NCI-H146 treated with DMSO at 0.1 percent for 48 hours (cell line): ENCODE measurements around the gene HSD17B8.

ENCODE experiments used
- DNase-seq: peaks from one replicate; lab custom pipeline; 2025; ENCODE audit not compliant: unreplicated experiment; lab: John Stamatoyannopoulos, UW

The HSD17B8 gene

GRCh38 chr6:33171016-33171879 is 33.2 kb upstream of the HSD17B8 start:
- DNase-seq, result no peak

GRCh38 chr6:33171880-33172687 is 32.4 kb upstream of the HSD17B8 start:
- no peak for DNase-seq

DNA sequence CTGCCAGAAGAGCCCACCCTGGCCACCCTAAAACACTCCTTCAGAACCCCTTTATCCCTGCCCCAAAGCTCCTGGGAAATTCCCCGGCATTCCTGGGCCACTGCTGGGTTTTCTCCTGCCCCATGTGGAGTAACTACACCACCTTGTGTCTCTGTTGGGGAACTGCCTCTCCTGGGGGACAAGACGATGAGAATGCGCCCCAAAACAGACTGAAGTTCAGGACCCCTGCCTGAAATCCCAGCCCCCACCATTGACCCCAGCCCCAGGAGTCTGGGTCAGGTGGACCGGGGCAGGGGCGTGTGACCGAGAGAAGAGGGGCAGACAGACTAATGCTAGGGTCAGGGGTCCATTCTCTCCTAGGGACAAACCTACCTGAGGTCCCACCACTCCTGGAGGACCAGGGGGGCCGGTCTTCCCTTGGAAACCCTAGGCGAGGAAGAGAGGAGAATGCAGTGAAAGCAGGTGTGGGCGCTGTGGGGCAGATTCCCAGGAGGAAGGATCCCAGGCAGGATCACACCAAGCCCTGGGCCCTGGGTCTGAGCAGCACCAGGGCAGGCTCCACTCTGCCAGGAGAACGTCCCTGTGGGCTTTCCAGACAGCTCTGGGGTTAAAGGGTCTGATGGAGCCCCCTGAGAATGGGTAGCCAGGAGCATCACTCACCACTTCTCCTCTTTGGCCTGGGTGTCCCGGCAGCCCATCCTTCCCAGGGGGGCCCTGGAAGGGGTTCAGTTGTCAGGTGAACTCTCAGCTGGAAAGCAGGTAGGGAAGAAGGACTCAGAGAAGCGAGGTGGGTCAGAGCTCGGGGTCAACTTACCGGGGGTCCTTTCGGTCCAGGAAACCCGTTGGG is 31.5 kb upstream of the HSD17B8 start:
- DNase-seq, result no peak

DNA sequence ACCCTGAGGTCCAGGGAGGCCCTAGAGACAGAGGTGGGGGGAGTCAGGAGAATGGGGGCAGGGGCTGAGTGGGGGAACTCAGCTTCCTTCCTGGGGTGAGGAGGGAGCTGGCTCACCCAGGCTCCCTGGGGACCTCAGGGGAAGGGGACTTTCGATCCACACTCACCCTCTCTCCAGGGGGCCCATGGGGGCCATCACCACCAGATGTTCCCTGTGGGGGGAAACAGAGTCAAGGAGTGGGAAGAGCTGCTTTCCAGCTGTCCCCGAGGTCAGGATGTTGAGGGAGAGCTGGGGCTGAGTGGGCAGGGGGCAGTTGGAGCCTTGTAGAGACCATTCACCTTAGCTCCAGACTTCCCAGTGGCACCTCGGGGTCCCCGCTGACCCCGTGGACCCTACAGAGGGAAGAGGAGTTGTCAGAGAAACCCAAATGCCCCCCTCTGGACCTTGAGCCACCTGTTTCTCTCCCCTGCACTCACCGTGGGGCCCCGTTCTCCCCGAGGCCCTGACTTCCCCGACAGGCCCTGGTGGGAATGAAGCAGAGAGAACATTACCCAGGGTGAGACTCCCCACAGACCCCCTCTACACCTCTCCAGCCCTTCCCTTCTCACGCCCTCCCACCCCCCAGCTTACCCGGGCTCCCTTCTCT is 30.8 kb upstream of the HSD17B8 start:
- no peak for DNase-seq

DNA sequence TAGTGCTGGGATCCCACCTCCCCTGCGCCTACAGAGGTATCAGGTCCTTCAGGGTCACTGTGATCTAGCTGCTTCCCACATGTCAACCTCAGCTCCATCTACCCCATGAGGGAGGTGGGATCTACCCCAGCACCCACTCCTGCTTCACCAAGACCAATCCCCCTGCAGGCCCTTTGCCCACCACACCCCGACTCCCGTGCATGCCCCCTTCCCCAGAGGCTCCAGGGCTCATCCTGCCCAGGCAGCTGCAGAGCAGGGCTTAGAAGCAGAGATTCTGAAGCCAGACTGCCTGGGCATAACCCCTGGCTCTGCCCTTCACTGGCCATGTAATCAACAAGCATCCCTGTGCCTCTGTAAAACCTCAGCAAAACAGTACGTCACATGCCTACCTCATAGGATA is 29.7 kb upstream of the HSD17B8 start:
- DNase-seq, result no peak

DNA sequence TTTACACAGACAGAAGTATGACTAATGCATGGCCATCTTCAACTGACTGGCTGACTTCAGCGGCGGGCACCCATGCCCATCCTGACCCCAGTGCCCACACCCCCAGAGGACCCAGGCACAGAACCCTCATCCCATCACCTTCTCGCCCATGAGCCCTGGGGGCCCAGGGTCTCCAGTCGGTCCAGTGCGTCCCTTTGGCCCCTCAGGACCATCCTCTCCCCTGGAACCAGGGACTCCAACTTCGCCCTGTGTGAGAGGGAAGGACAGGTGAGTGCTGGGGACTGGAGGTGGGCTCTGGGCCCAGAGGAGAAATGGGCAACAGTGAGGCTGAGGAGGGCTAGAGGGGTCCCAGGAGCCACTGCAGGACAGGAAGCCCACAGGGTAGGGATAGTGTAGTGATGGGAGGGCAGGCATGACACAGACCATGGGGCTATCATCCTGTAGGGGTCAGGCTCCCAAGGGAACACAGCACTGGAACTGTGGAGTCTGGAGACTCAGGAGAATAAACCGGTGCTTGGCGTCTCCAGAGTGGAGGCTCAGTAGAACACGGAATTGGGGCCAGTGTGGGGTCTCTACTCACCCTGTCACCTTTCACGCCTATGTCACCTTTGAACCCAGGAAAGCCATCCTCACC is 28.9 kb upstream of the HSD17B8 start:
- no peak for DNase-seq

DNA sequence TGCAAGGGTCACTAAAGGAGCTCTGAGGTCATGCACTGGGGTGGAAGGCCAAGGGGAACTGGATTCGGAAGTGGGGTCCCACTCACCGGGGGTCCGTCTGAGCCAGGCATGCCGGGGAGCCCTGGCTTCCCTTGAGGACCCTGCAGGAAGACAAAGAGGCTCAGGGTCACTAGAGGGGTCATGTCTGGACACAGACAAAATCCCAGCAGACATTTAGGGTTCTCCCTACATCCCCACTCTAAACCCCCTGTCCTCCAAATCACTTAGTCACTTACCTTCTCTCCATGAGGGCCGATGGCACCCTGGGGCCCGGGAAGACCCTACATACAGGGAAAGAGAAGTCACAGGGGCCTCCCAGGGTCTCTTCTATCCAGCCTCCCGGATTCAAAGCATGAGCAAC is 27.5 kb upstream of the HSD17B8 start:
- DNase-seq, result no peak

DNA sequence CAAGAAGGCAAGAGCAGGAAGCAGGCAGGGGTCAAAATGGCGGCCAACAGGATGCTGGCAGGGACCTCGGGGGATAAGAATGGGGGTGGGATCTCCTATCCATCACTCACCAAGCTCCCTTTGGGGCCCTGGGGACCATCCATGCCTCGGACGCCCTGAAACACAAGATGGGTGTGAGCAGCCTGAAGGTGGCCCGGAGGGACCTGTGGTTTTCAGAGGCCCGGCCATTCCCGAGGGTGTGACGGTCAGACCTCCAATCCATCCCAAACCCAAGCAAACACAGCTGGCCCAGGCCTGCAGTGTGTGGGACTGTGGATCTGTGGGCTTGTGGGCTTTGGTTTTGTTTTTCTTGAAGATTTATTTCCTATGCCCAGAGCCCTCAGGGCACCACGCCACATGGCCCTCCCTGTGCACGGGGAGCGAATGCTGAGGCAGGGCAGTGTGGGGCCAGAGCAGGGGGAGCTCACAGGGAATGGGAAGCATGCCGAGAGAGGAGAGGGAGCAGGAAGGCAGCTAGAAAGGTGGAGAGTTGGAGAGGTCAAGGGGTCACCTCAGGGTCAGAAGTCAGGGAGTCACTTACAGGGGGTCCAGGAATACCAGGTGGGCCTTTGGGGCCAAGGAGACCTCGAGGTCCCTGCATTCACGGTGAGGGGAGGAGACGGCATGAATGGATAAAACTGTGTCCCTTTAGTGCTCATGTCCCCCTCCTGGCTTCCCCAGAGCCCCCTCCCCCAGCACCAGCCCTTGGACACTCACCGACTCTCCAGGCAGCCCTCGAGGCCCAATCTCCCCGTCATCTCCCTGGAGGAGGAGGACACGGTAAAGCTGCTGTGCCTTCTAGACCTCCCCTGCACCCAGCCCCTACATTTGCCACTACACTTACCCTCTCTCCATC is 26.7 kb upstream of the HSD17B8 start:
- no peak for DNase-seq

DNA sequence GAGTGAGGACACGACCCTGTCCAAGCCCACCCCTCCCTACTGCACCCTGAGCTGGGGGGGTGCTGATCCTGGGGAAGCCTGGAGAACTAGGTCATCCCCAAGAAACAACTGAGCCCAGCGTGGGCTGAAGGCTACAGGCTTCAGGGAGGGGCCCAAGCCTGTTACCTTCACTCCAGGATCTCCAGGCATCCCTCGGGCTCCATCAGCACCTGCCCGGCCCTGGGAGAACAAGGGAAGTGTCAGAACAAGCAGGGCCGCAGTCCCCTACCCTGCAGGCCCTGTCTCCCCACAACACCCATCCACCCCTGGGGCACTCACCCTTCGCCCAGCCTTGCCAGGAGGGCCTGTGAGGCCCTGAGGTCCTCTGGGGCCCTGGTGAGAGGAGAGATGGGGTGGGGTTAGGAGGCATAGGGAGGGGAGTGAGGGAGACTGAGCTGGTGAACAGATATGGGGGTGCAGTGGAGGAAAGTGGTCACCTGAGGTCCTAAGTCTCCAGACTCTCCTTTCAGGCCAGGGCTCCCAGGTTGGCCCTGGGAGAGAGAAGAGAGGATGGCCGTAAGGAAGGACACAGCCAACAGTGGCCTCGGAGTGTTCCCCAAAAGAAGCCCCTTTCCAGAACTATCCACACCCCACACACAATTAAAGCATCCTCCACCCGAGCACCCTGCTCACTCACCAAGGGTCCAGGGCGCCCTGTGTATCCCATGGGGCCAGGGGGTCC is 25.5 kb upstream of the HSD17B8 start:
- no peak for DNase-seq

- no peak for DNase-seq
Observed at GRCh38 chr6:33181141-33181540, 23.3 kb upstream of the HSD17B8 start.

DNA sequence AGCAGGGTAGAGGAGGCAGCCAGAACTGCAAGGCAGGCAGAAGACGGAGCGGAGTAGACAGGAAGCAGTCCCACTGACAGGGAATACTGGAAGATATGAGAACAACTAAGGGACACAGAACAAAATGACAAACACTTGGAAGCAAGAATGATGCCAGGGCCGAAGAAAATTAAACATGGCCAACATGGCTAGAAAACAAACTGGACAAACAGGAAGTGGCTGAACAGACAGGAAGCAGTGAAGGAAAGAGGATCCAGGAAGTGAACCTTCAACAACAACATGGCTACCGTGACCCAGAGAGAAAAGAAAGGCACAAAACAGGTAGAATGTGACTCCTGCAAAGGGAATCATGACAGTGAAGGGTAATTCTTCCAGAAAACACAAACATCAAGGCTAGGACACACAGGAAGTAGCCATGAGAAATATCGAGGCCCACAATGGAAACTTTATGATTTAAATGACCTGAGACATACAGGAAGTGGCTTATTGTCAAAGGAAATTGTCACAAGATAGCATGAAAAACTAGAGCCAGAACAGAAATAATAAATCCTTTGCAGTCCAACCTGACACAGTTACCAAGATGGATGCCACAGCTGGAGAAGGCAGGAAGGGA is 21.3 kb upstream of the HSD17B8 start:
- DNase-seq, result no peak

DNA sequence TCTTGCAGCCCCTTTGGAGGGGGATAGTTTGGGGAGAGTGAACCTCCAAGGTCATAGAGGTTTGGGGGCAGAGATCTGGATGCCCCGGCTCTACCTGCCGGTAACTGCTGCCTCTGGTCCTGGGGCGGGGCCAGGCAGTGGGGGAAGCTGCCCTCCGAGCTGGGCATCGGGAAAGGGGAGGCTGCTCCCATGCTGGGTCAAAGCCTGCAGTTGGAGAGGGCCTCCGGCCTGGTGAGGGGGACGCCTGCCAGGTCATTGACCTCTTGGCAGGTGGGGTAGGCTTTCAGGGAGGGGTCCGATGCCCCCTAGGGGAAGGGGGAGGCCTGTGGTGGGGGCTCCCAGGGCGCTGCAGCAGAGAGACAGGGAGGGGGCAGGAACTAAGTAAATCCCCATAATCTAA is 19.3 kb upstream of the HSD17B8 start:
- DNase-seq, result no peak

DNA sequence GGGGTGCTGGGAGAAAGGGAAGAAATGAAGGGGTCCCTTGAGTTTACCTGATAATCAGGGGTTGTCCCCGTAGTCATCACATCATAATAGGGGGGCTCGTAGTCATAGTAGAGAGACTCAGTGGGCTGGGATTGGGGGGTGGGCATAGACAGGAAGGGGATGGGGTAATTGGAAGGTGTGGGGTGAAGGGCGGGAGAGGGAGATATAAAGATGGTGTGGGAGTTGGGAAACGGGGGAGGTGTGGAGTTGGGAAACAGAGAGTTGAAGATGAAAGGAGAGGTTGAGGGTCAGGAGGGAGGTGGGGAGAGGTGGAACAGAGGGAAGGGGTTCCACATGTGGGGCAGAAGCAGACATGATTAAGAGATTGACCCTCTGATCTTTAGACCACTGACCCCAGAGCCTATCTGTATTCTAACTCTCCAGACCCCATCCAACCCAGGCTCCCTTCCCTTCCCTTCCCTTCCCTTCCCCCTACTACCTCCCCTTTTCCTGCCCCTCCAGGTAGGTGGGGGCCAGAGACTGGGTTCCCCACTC is 18.7 kb upstream of the HSD17B8 start:
- no peak for DNase-seq

GRCh38 chr6:33187809-33188208 is 16.6 kb upstream of the HSD17B8 start:
- DNase-seq, result no peak

- DNase-seq, result no peak
Observed at GRCh38 chr6:33189164-33189563, 15.3 kb upstream of the HSD17B8 start.

- no peak for DNase-seq
Observed at GRCh38 chr6:33189625-33190448, 14.6 kb upstream of the HSD17B8 start.

GRCh38 chr6:33190504-33191107 is 13.8 kb upstream of the HSD17B8 start:
- DNase-seq, result no peak
